OCI-LY1 (cell line): Measurements from ENCODE around the gene UMODL1.
"Not testable (repeated sequence)": the region's sequence is repeated elsewhere in the genome, so short reads cannot be mapped to it uniquely, and the experiment has no call there.

Source experiments
- H2AFZ ChIP-seq: fragments of 200-600 bp; sonication (generic), shearing (Covaris generic); 2 replicates; pipeline ENCODE4 v1.6.0; 2014; ENCODE audit warnings: antibody characterized with exemption, mild to moderate bottlenecking, low read length
- H3F3A ChIP-seq: fragments of 200-600 bp; sonication (generic), shearing (Covaris generic); 2 replicates; pipeline ENCODE4 v1.6.0; 2014; ENCODE audit warnings: mild to moderate bottlenecking, antibody characterized with exemption, low read length, moderate library complexity; ENCODE audit not compliant: insufficient read depth
- H3K27ac ChIP-seq: fragments of 200-600 bp; sonication (generic); 2 replicates; pipeline ENCODE4 v1.5.1; 2014; ENCODE audit warnings: low read length, mixed run types, mild to moderate bottlenecking, low read depth; ENCODE audit not compliant: poor library complexity, severe bottlenecking
- H3K27me3 ChIP-seq: fragments of 200-600 bp; sonication (generic); 2 replicates; pipeline ENCODE4 v1.6.0; 2014; ENCODE audit warnings: antibody characterized with exemption, mild to moderate bottlenecking, low read length, moderate library complexity; ENCODE audit not compliant: insufficient read depth
- H3K36me3 ChIP-seq: fragments of 200-600 bp; sonication (generic); 2 replicates; pipeline ENCODE4 v1.6.1; 2014; ENCODE audit warnings: mild to moderate bottlenecking, antibody characterized with exemption, low read length, moderate library complexity, mixed read lengths; ENCODE audit not compliant: insufficient read depth
- H3K4me1 ChIP-seq: fragments of 200-600 bp; sonication (generic); 2 replicates; pipeline ENCODE4 v1.5.1; 2014; ENCODE audit warnings: mild to moderate bottlenecking, low read length, moderate library complexity; ENCODE audit not compliant: insufficient read depth, severe bottlenecking
- H3K4me2 ChIP-seq: fragments of 200-600 bp; sonication (generic), shearing (Covaris generic); 2 replicates; pipeline ENCODE4 v1.6.1; 2014; ENCODE audit warnings: low read length
- H3K4me3 ChIP-seq: fragments of 200-600 bp; sonication (generic); 2 replicates; pipeline ENCODE4 v1.5.1; 2014; ENCODE audit warnings: low read length, low read depth, mild to moderate bottlenecking, mixed read lengths; ENCODE audit not compliant: poor library complexity, severe bottlenecking
- H3K79me2 ChIP-seq: fragments of 200-600 bp; shearing (Covaris generic); 2 replicates; pipeline ENCODE4 v1.6.1; 2016; ENCODE audit warnings: mixed run types, low read length, mixed read lengths; ENCODE audit not compliant: insufficient read depth
- H3K9ac ChIP-seq: fragments of 200-600 bp; sonication (generic), shearing (Covaris generic); 2 replicates; pipeline ENCODE4 v1.6.1; 2014; ENCODE audit warnings: mild to moderate bottlenecking, low read length, mixed read lengths
- H3K9me2 ChIP-seq: fragments of 200-600 bp; sonication (generic), shearing (Covaris generic); 2 replicates; pipeline ENCODE4 v1.6.1; 2014; ENCODE audit warnings: low read depth, mild to moderate bottlenecking, low read length, mixed read lengths
- H3K9me3 ChIP-seq: fragments of 200-600 bp; shearing (Covaris generic); 2 replicates; pipeline ENCODE4 v1.6.1; 2014; ENCODE audit warnings: low read length, mixed read lengths
- H4K20me1 ChIP-seq: fragments of 200-600 bp; sonication (generic), shearing (Covaris generic); 2 replicates; pipeline ENCODE4 v1.6.0; 2016; ENCODE audit warnings: mild to moderate bottlenecking, low read length; ENCODE audit not compliant: insufficient read depth
- CTCF ChIP-seq: fragments of 200-600 bp; sonication (generic), shearing (Covaris generic); IDR thresholded peaks from 2 replicates; pipeline ENCODE4 v1.5.1; 2017; ENCODE audit warnings: mild to moderate bottlenecking, antibody characterized with exemption, low read length, moderate library complexity, mixed read lengths
- EZH2 ChIP-seq: fragments of 200-600 bp; sonication (generic), shearing (Covaris generic); IDR thresholded peaks from 2 replicates; pipeline ENCODE4 v1.8.0; 2017; ENCODE audit warnings: borderline replicate concordance, mixed run types, mild to moderate bottlenecking, antibody characterized with exemption, low read length, moderate library complexity, mixed read lengths

The UMODL1 gene

GRCh38 chr21:42078247-42079007 is 7.3 kb downstream of the UMODL1 start:
- H2AFZ ChIP-seq, H3K9ac ChIP-seq, H4K20me1 ChIP-seq, H3K9me3 ChIP-seq, H3K36me3 ChIP-seq, H3K9me2 ChIP-seq, H3K4me3 ChIP-seq, H3K27me3 ChIP-seq, H3K79me2 ChIP-seq, H3K4me2 ChIP-seq, H3F3A ChIP-seq: not testable (repeated sequence)
- Histone ChIP-seq H3K4me1 (peaks cover 57% of the 10 kb centered on the region), H3K27ac (peak overlapping the region; percentile 76)

GRCh38 chr21:42079008-42079938 is 8.2 kb downstream of the UMODL1 start:
- no peaks in the 10 kb centered on the region for H3K79me2 ChIP-seq
- no peaks in the 10 kb centered on the region for H4K20me1 ChIP-seq
- H3K27me3 ChIP-seq: no peaks in the 10 kb centered on the region; the same call in 1 of the 2 replicates
- no peak for TF ChIP-seq EZH2
- TF ChIP-seq CTCF: no peak
- no peaks in the 10 kb centered on the region for H3K9me2 ChIP-seq
- H3F3A ChIP-seq: no peaks in the 10 kb centered on the region
- no peak overlapping the region for H2AFZ ChIP-seq
- no peak overlapping the region for H3K9ac ChIP-seq
- peak overlapping the region; percentile 76 for H3K27ac ChIP-seq
- no peak overlapping the region for H3K4me2 ChIP-seq
- no peak overlapping the region for H3K4me3 ChIP-seq
- H3K36me3 ChIP-seq: no peaks in the 10 kb centered on the region
- H3K4me1 ChIP-seq: peaks cover 55% of the 10 kb centered on the region
- H3K9me3 ChIP-seq: no peaks in the 10 kb centered on the region

- no peaks in the 10 kb centered on the region for H3K79me2 ChIP-seq
- H3K9me3 ChIP-seq: no peaks in the 10 kb centered on the region
- no peak overlapping the region for H3K27ac ChIP-seq
- H3K9me2 ChIP-seq: no peaks in the 10 kb centered on the region
- no peaks in the 10 kb centered on the region for H4K20me1 ChIP-seq
- peaks cover 58% of the 10 kb centered on the region for H3K4me1 ChIP-seq
- TF ChIP-seq CTCF (no peak), EZH2 (no peak)
- H3K4me3 ChIP-seq: no peak overlapping the region
- H2AFZ ChIP-seq: no peak overlapping the region
- no peaks in the 10 kb centered on the region for H3K36me3 ChIP-seq
- H3K9ac ChIP-seq: no peak overlapping the region
- no peak overlapping the region for H3K4me2 ChIP-seq
- H3F3A ChIP-seq: no peaks in the 10 kb centered on the region
- no peaks in the 10 kb centered on the region; the same call in 1 of the 2 replicates for H3K27me3 ChIP-seq
Observed at GRCh38 chr21:42079939-42080787, 9.0 kb downstream of the UMODL1 start.
